Astrocyte (in vitro differentiated cells and primary cell): ENCODE data around the gene HMCES. TPM values are rescaled to one million over a fixed set of nuclear protein-coding genes. Genes with fewer than 3 reads are reported as not detected.

Experiments
- DNase-seq: peaks from one replicate; pipeline ENCODE4 v3.0.0-alpha.2; 2010; ENCODE audit warnings: low read depth
- FAIRE-seq: peaks from 2 replicates; lab custom pipeline; 2011; peaks lifted over from hg19 to GRCh38; lab: Jason Lieb, UNC
- H2AFZ ChIP-seq: 2 replicates; pipeline ENCODE4 v1.6.0; 2012; ENCODE audit warnings: low read depth, low read length, inconsistent platforms
- H3K27ac ChIP-seq: 2 replicates; pipeline ENCODE4 v1.5.1; 2011; ENCODE audit warnings: low read depth, low read length, inconsistent platforms
- H3K27me3 ChIP-seq: 2 replicates; pipeline ENCODE4 v1.6.0; 2011; ENCODE audit warnings: low read length, inconsistent platforms; ENCODE audit not compliant: insufficient read depth
- H3K36me3 ChIP-seq: 2 replicates; pipeline ENCODE4 v1.5.1; 2011; ENCODE audit warnings: low read length, inconsistent platforms; ENCODE audit not compliant: insufficient read depth
- H3K4me1 ChIP-seq: 2 replicates; pipeline ENCODE4 v1.5.1; 2011; ENCODE audit warnings: low read length, inconsistent platforms; ENCODE audit not compliant: insufficient read depth
- H3K4me2 ChIP-seq: 2 replicates; pipeline ENCODE4 v1.6.0; 2012; ENCODE audit warnings: low read length, inconsistent platforms
- H3K4me3 ChIP-seq: 2 replicates; pipeline ENCODE4 v1.5.1; 2011; ENCODE audit warnings: low read depth, mild to moderate bottlenecking, low read length, inconsistent platforms; ENCODE audit not compliant: insufficient read depth
- H3K79me2 ChIP-seq: 2 replicates; pipeline ENCODE4 v1.6.0; 2012; ENCODE audit warnings: mild to moderate bottlenecking, low read length, inconsistent platforms; ENCODE audit not compliant: insufficient read depth
- H3K9ac ChIP-seq: 2 replicates; pipeline ENCODE4 v1.6.0; 2012; ENCODE audit warnings: mild to moderate bottlenecking, low read length, inconsistent platforms
- H3K9me3 ChIP-seq: 2 replicates; pipeline ENCODE4 v1.5.1; 2012; ENCODE audit warnings: low read depth, mild to moderate bottlenecking, low read length, inconsistent platforms; ENCODE audit not compliant: insufficient read depth
- H4K20me1 ChIP-seq: 2 replicates; pipeline ENCODE4 v1.6.0; 2012; ENCODE audit warnings: low read length, inconsistent platforms; ENCODE audit not compliant: insufficient read depth
- H3K27ac Mint-ChIP-seq: one replicate; pipeline ENCODE4 v1.8.0; 2021; ENCODE audit warnings: mild to moderate bottlenecking, mixed read lengths; ENCODE audit not compliant: unreplicated experiment
- H3K27me3 Mint-ChIP-seq: one replicate; pipeline ENCODE4 v1.8.0; 2021; ENCODE audit warnings: low read depth, mixed read lengths; ENCODE audit not compliant: unreplicated experiment
- H3K36me3 Mint-ChIP-seq: one replicate; pipeline ENCODE4 v1.8.0; 2021; ENCODE audit warnings: low read depth, mixed read lengths; ENCODE audit not compliant: unreplicated experiment
- H3K4me1 Mint-ChIP-seq: one replicate; pipeline ENCODE4 v1.8.0; 2021; ENCODE audit warnings: low read depth, mixed read lengths; ENCODE audit not compliant: unreplicated experiment
- H3K4me3 Mint-ChIP-seq: one replicate; pipeline ENCODE4 v1.8.0; 2021; ENCODE audit warnings: mild to moderate bottlenecking, moderate library complexity, mixed read lengths; ENCODE audit not compliant: unreplicated experiment
- H3K9me3 Mint-ChIP-seq: one replicate; pipeline ENCODE4 v1.8.0; 2021; ENCODE audit warnings: mild to moderate bottlenecking, mixed read lengths; ENCODE audit not compliant: unreplicated experiment
- EZH2 ChIP-seq: IDR thresholded peaks from 2 replicates; pipeline ENCODE4 v1.6.1; 2012; ENCODE audit warnings: mild to moderate bottlenecking, low read length, inconsistent platforms; ENCODE audit not compliant: insufficient read depth
- total RNA-seq: library from RNA; stranded (reverse); gene quantifications from 2 replicates; pipeline ENCODE4 v1.2.1, GENCODE V29; 2021
- TF ChIP-seq, protein P1 (sequence below): IDR thresholded peaks from 2 replicates; pipeline ENCODE4 v1.5.1; 2011; ENCODE audit warnings: low read depth, mild to moderate bottlenecking, inconsistent platforms, low read length, moderate library complexity; ENCODE audit not compliant: insufficient read depth

The HMCES gene
- total RNA-seq, 1 donor from 2014 or later = 27.4 TPM

GRCh38 chr3:129343643-129344360 lies 65.1 kb downstream of the HMCES start:
- Histone ChIP-seq H3K9me3 (no peaks in the 10 kb centered on the region), H2AFZ (peak overlapping the region; percentile 84), H3K9ac (no peak overlapping the region), H4K20me1 (no peaks in the 10 kb centered on the region), H3K4me3 (no peak overlapping the region), H3K36me3 (no peaks in the 10 kb centered on the region), H3K27me3 (peaks cover 16% of the 10 kb centered on the region), H3K4me2 (peak overlapping the region; percentile 78), H3K79me2 (no peaks in the 10 kb centered on the region), H3K27ac (no peak overlapping the region), H3K4me1 (peaks cover 9% of the 10 kb centered on the region)
- H3K9me3 Mint-ChIP-seq = no peaks in the 10 kb centered on the region
- H3K27me3 Mint-ChIP-seq = peaks cover 31% of the 10 kb centered on the region
- FAIRE-seq (no peak), DNase-seq (no peak)
- H3K27ac Mint-ChIP-seq = no peak overlapping the region
- peaks cover 6% of the 10 kb centered on the region for H3K4me1 Mint-ChIP-seq
- H3K4me3 Mint-ChIP-seq = no peak overlapping the region
- TF ChIP-seq, protein P1, sequence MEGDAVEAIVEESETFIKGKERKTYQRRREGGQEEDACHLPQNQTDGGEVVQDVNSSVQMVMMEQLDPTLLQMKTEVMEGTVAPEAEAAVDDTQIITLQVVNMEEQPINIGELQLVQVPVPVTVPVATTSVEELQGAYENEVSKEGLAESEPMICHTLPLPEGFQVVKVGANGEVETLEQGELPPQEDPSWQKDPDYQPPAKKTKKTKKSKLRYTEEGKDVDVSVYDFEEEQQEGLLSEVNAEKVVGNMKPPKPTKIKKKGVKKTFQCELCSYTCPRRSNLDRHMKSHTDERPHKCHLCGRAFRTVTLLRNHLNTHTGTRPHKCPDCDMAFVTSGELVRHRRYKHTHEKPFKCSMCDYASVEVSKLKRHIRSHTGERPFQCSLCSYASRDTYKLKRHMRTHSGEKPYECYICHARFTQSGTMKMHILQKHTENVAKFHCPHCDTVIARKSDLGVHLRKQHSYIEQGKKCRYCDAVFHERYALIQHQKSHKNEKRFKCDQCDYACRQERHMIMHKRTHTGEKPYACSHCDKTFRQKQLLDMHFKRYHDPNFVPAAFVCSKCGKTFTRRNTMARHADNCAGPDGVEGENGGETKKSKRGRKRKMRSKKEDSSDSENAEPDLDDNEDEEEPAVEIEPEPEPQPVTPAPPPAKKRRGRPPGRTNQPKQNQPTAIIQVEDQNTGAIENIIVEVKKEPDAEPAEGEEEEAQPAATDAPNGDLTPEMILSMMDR = peak; percentile 28
- TF ChIP-seq EZH2 = no peak
- H3K36me3 Mint-ChIP-seq = no peaks in the 10 kb centered on the region

DNA sequence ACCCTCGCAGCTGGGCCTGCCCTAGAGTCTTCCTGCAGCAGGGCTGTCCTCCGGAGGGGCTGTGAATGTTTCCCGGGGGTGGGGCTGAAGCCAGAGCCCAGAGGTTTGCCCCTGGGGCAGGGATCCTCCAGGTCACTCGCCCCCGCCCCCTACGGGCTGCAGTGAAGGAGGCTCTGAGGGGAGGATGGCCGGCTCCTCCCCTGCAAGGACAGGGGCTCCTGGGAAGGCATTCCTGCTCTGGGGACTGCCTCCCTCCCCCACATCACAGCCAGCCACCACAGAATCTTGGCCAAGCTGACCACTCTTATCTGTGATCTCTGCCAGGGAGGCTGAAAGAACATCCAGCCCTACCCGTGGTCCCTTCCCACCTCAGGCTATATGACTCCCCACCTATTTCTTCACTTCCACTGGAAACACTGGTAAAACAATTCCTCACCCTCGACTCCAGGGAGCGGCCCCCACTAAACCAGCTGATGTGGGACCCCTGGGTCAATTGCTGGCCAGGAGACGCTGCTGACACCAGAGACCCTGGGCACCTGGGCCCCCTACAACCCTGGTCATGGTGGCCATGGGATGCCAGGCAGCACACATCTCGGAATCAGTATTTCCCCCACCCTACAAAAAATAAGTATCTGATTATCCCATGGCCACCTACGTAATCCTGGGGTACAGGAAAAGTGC lies 66.0 kb downstream of the HMCES start:
- H3K27me3 ChIP-seq = peaks cover 16% of the 10 kb centered on the region
- no peaks in the 10 kb centered on the region for H3K9me3 Mint-ChIP-seq
- peaks cover 32% of the 10 kb centered on the region for H3K27me3 Mint-ChIP-seq
- no peaks in the 10 kb centered on the region for H3K9me3 ChIP-seq
- H3K27ac ChIP-seq = no peak overlapping the region
- H4K20me1 ChIP-seq = no peaks in the 10 kb centered on the region
- H3K4me1 Mint-ChIP-seq = peaks cover 6% of the 10 kb centered on the region
- H3K4me2 ChIP-seq = peak overlapping the region; percentile 78
- DNase-seq (no peak), FAIRE-seq (no peak)
- no peak overlapping the region for H3K27ac Mint-ChIP-seq
- H3K9ac ChIP-seq = no peak overlapping the region
- H3K36me3 ChIP-seq = no peaks in the 10 kb centered on the region
- H3K4me3 ChIP-seq = no peak overlapping the region
- TF ChIP-seq EZH2 = no peak
- TF ChIP-seq, protein P1 = no peak
- H3K4me1 ChIP-seq = peaks cover 9% of the 10 kb centered on the region
- H3K4me3 Mint-ChIP-seq = no peak overlapping the region
- no peaks in the 10 kb centered on the region for H3K79me2 ChIP-seq
- H3K36me3 Mint-ChIP-seq = no peaks in the 10 kb centered on the region
- H2AFZ ChIP-seq = no peak overlapping the region
